Stomach (tissue), 4 donors: ENCODE data around the gene IL1RAPL2.

ENCODE experiments used
- EP300 ChIP-seq: sonication (generic); formaldehyde crosslinking; IDR thresholded peaks from one replicate; pipeline ENCODE4 v1.6.1; 2017; ENCODE audit warnings: antibody characterized with exemption
- POLR2A ChIP-seq, 4 donors: fragments of 450-650 bp; IDR thresholded peaks; one replicate each; pipeline ENCODE4 v1.6.1; 2016; ENCODE audit warnings: antibody characterized with exemption in 4 of 4, control low read depth in 2 of 4, mild to moderate bottlenecking in 1 of 4, moderate library complexity in 1 of 4
- POLR2AphosphoS5 ChIP-seq, 3 donors: sonication (generic); formaldehyde crosslinking; IDR thresholded peaks; one replicate each; pipeline ENCODE4 v1.6.1; 2016; ENCODE audit warnings: antibody characterized with exemption in 3 of 3
- TF ChIP-seq, protein P1 (sequence below), 7 experiments: fragments of 450-650 bp in 4 of 7; fragments of 200-600 bp in 3 of 7; sonication (generic) in 3 of 7; IDR thresholded peaks; one replicate each; pipeline ENCODE4 v1.5.1; 2016 to 2019; ENCODE audit warnings: antibody characterized with exemption in 7 of 7, control low read depth in 2 of 7, mild to moderate bottlenecking in 1 of 7

DNA sequence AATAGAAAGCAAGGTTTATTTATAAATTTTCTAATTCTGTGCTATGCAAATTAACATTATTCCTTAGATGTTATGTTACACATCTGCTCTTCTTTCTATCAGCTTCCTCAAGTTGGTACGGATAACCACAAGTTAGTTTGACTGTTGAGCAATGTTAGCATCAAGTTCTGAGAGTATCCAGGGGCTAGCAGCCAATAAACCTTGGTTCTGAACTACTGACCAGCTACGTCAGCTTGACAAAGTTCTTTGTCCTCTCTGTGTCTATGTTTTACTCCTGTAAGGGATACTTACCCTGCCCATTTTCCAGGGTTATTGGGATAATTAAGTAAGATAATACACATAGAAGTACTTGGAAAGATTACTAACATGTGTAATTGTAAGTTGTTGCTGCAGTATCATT lies 662.6 kb downstream of the IL1RAPL2 start:
- TF ChIP-seq EP300 = no peak
- TF ChIP-seq, protein P1, sequence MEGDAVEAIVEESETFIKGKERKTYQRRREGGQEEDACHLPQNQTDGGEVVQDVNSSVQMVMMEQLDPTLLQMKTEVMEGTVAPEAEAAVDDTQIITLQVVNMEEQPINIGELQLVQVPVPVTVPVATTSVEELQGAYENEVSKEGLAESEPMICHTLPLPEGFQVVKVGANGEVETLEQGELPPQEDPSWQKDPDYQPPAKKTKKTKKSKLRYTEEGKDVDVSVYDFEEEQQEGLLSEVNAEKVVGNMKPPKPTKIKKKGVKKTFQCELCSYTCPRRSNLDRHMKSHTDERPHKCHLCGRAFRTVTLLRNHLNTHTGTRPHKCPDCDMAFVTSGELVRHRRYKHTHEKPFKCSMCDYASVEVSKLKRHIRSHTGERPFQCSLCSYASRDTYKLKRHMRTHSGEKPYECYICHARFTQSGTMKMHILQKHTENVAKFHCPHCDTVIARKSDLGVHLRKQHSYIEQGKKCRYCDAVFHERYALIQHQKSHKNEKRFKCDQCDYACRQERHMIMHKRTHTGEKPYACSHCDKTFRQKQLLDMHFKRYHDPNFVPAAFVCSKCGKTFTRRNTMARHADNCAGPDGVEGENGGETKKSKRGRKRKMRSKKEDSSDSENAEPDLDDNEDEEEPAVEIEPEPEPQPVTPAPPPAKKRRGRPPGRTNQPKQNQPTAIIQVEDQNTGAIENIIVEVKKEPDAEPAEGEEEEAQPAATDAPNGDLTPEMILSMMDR (IDR thresholded peaks at IDR 0.05) = no peak
- TF ChIP-seq POLR2A (IDR thresholded peaks at IDR 0.05) = no peak
- TF ChIP-seq POLR2AphosphoS5 (IDR thresholded peaks at IDR 0.05) = no peak
